HEK293T (cell line): ENCODE measurements around the gene TKTL1.

ENCODE experiments used
- CTCF ChIA-PET: fragments of 350-600 bp; formaldehyde crosslinking; extraction: SDS; loops from one replicate; lab custom pipeline; 2021; ENCODE audit warnings: antibody characterized with exemption, inconsistent platforms; lab: Yijun Ruan, JAX
- POLR2A ChIA-PET: fragments of 350-600 bp; formaldehyde crosslinking; extraction: SDS; loops from one replicate; lab custom pipeline; 2020; ENCODE audit warnings: antibody characterized with exemption, inconsistent platforms; lab: Yijun Ruan, JAX
- DNase-seq: peaks from one replicate; pipeline ENCODE4 v3.0.0; 2012; ENCODE audit warnings: mixed read lengths; ENCODE audit errors: extremely low spot score
- ARNT ChIP-seq: fragments of 450-650 bp; IDR thresholded peaks from 2 replicates; pipeline ENCODE4 v1.6.1; 2017; ENCODE audit warnings: mild to moderate bottlenecking
- BHLHE40 ChIP-seq: fragments of 450-650 bp; IDR thresholded peaks from 2 replicates; pipeline ENCODE4 v1.6.1; 2016; ENCODE audit warnings: mild to moderate bottlenecking, moderate library complexity, borderline replicate concordance
- CTBP1 ChIP-seq: fragments of 450-650 bp; IDR thresholded peaks from 2 replicates; pipeline ENCODE4 v1.6.1; 2016; ENCODE audit warnings: borderline replicate concordance
- ELF4 ChIP-seq: fragments of 450-650 bp; IDR thresholded peaks from 2 replicates; pipeline ENCODE4 v1.6.1; 2017; ENCODE audit warnings: antibody characterized with exemption
- FOXA1 ChIP-seq: fragments of 450-650 bp; IDR thresholded peaks from 2 replicates; pipeline ENCODE4 v1.6.1; 2016; ENCODE audit warnings: mild to moderate bottlenecking
- FOXK2 ChIP-seq: fragments of 450-650 bp; IDR thresholded peaks from 2 replicates; pipeline ENCODE4 v1.6.1; 2016; ENCODE audit warnings: mild to moderate bottlenecking
- FOXM1 ChIP-seq: fragments of 450-650 bp; IDR thresholded peaks from 2 replicates; pipeline ENCODE4 v1.6.1; 2017; ENCODE audit warnings: mild to moderate bottlenecking, borderline replicate concordance
- HDGF ChIP-seq: fragments of 450-650 bp; IDR thresholded peaks from 2 replicates; pipeline ENCODE4 v1.6.1; 2017; ENCODE audit warnings: antibody characterized with exemption, borderline replicate concordance
- L3MBTL2 ChIP-seq: fragments of 450-650 bp; conservative IDR thresholded peaks from 2 replicates; pipeline ENCODE4 v1.6.1; 2016; ENCODE audit warnings: mild to moderate bottlenecking
- LEF1 ChIP-seq: fragments of 450-650 bp; IDR thresholded peaks from 2 replicates; pipeline ENCODE4 v1.6.1; 2017; ENCODE audit warnings: mild to moderate bottlenecking, borderline replicate concordance
- NFRKB ChIP-seq: fragments of 450-650 bp; IDR thresholded peaks from 2 replicates; pipeline ENCODE4 v1.6.1; 2016; ENCODE audit warnings: mild to moderate bottlenecking, moderate library complexity
- SUZ12 ChIP-seq: fragments of 450-650 bp; IDR thresholded peaks from 2 replicates; pipeline ENCODE4 v1.6.1; 2016; ENCODE audit warnings: mild to moderate bottlenecking
- TARDBP ChIP-seq: fragments of 450-650 bp; IDR thresholded peaks from 2 replicates; pipeline ENCODE4 v1.6.1; 2016
- ZNF384 ChIP-seq: fragments of 450-650 bp; IDR thresholded peaks from 2 replicates; pipeline ENCODE4 v1.6.1; 2016
- TF ChIP-seq, protein P1 (sequence below): fragments of 450-650 bp; IDR thresholded peaks from 2 replicates; pipeline ENCODE4 v1.6.1; 2016

Gene TKTL1

DNA sequence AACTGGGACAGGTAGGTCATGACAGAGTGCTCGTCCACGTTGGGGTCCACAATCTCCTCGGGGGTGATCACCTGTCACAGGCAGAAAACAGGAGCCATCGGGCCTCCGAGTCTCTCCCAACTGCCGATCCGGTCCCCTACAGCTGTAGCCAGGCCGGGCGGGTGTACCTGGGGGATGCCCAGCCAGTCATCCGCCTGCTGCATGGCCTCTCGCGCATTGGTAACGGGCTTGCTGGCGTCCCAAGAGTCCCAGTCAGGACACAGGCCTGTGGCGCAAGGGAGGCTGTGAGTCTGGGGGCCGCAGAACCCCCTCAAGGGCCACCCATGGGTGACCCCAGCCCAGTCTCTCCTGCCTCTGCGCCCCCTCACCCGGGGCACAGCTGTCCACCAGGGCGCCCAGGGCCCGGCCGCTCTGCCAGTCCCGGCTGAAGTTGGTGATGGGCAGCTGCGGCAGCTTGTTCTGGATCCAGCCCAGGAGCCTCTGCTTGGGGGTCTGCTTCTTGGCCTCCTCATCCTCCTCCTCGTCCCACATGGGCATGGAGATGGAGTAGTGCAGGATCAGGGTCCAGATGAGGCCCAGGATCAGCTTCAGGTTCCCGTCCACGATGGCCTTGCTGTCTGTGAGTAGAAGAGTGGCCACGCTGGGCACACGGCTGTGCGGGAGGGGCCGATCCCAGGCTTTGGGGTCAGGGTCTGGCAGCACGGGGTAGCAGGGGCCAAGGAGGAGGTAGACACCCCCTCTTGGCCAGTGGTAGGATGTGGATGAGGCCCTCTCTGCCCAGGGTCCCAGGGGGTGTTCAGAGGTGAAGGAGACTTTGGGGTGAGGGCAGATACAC is 72.1 kb downstream of the TKTL1 start:
- POLR2A ChIA-PET = interaction anchor here (1.1 kb wide), 1 partner anchor 30 kb away, joined by 4 read pairs; the partner anchor contains the start of gene RPL10
- CTCF ChIA-PET = no interaction called here

DNA sequence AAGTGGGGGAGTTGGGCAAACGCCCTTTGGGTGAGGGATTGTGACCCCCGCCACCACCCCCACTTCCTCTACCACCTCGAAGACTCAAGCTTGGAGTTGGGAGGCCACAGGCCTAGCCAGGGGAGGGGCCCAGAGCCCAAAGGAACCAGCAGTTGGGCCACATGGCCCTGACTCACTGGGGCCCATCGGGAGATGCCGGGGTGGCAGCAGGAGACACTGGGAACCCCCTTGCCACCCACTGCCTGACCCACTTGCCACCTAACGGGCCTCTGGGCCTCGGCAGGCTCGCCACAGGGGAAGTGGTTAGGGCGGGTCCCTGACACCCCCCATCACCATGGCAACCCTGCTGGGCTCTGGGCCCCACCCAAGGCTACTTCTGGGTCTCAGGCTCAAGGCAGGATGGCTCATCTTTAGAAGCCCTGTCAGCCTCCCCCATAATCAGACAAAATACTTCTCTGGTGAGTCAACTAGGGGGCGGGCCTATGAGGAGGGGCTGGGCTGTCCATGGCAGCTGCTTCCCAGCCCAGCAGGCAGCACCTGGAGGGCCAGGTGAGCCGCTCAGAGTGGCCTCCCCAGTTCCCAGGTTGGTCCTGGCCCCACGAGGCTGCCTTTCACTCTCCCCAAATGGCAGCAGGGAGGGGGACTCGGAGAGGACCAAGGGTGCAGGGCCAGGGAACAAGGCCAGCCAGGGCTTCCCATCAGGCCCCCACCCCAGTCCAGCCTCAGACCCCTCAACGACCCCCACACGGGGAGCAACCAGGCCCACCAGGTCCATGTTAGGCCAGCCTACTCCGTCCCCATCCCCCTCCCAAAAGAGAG is 73.2 kb downstream of the TKTL1 start:
- POLR2A ChIA-PET = interaction anchor here (1.4 kb wide), 1 partner anchor 10 kb away, joined by 4 read pairs; the partner anchor contains the start of gene EMD
- TF ChIP-seq FOXA1 (no peak), HDGF (0 out of 2 replicates have a peak, but pooled peaks have one; percentile 24)
- no peak for DNase-seq
- CTCF ChIA-PET = no interaction called here

More for the DNA sequence above, 72.1 kb downstream of the TKTL1 start:
- no peak for DNase-seq
- TF ChIP-seq, protein P1, sequence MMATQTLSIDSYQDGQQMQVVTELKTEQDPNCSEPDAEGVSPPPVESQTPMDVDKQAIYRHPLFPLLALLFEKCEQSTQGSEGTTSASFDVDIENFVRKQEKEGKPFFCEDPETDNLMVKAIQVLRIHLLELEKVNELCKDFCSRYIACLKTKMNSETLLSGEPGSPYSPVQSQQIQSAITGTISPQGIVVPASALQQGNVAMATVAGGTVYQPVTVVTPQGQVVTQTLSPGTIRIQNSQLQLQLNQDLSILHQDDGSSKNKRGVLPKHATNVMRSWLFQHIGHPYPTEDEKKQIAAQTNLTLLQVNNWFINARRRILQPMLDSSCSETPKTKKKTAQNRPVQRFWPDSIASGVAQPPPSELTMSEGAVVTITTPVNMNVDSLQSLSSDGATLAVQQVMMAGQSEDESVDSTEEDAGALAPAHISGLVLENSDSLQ = no peak
- TF ChIP-seq CTBP1 = no peak
- TF ChIP-seq LEF1 = no peak
- no peak for TF ChIP-seq SUZ12

DNA sequence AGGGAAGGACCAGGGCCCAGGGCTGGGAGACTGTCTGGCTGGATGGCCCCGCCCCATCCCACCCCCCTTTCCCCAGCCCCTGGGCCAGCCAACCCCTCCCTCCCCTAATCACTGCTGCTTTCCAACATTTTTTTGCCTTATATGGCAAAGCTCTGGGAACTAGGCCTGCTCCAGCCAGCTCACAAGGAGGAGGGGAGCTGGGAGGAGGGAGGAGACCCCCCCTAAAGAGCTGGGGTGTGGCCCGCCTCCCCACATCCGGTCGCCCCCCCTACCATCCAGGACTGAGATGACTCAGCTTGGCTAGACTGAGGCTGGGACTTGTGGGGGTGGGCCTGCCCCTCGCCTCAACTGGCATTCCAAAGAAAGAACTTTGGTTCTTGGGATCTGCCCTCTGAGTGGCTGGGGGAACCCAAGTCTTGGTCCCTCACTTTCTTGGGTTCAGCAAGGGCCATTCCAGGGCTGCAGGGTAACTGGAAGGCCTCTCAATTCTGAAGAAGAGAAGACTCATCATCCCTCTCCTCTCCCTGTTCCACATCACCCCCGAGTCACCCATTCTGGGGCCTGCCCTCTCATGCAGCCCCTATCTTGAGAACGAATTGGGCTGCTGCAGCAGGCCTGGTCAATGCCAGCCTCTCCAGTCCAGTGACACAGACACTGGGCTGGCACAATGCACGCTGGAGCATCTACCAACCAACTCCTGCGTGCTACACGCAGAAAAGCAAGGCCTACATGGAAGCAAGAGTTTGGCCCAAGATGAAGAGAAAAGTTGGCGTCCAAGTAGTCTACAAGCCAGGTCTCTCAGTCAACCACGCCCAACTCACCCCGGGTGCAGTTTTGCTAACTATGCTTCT is 74.1 kb downstream of the TKTL1 start:
- CTCF ChIA-PET = interaction anchor here (0.5 kb wide), 1 partner anchor 179 kb away, joined by 3 read pairs; no protein-coding TSS in a partner anchor
- TF ChIP-seq HDGF = 0 out of 2 replicates have a peak, but pooled peaks have one; percentile 17
- TF ChIP-seq ARNT = no peak
- TF ChIP-seq ZNF384 = no peak
- TF ChIP-seq FOXM1 = 0 out of 2 replicates have a peak, but pooled peaks have one; percentile 20
- TF ChIP-seq ELF4 = no peak
- POLR2A ChIA-PET = interaction anchor here (1.1 to 2.2 kb wide), 4 partner anchors 9 to 179 kb away, joined by 3 to 7 read pairs (median 5); partner anchors contain the start of genes EMD and RPL10
- DNase-seq = peak; percentile 43

DNA sequence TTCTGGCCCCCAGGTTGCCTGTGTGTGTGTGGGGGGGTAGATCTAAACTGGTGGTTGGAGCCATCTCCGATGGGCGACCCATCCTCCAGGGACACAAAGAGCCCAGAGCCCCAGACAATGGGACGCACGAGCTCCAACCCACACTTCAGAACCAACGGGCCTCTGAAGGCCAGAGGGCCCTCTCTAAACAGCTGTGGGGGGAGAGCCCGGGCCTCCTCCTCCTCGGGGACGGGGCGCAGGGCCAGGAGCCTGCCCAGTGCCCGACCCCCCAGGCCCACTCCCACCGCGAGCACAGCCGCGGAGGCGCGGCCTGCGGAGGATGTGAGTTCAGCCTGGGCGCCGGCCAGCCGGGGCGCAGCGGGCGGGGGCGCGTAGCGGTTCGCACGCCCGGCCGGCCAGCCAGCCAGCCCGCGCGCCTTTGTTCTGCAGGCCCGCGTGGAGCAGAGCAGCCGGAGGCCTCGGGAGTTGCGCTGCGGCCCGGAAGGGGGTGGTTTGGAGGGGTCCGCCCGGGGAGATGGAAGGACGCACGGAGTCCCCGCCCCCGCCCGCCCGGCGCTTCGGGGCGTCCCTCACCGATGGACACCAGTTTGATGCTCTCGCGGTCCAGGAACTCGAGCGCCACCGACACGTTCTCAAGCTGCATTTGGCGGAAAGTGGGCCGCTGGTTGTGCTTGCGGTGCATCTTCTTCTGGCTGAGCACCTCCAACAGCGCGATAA is 74.9 kb downstream of the TKTL1 start:
- TF ChIP-seq ARNT (no peak), FOXM1 (no peak), TARDBP (no peak), NFRKB (no peak), CTBP1 (no peak), ELF4 (no peak), HDGF (0 out of 2 replicates have a peak, but pooled peaks have one; percentile 43)
- CTCF ChIA-PET = interaction anchor here (0.5 to 1.0 kb wide), 2 partner anchors 13 to 178 kb away, joined by 3 read pairs; no protein-coding TSS in a partner anchor
- POLR2A ChIA-PET = interaction anchor here (1.0 to 2.2 kb wide), 7 partner anchors 9 to 350 kb away, joined by 3 to 7 read pairs (median 4); partner anchors contain the start of genes EMD and RPL10
- DNase-seq = no peak

DNA sequence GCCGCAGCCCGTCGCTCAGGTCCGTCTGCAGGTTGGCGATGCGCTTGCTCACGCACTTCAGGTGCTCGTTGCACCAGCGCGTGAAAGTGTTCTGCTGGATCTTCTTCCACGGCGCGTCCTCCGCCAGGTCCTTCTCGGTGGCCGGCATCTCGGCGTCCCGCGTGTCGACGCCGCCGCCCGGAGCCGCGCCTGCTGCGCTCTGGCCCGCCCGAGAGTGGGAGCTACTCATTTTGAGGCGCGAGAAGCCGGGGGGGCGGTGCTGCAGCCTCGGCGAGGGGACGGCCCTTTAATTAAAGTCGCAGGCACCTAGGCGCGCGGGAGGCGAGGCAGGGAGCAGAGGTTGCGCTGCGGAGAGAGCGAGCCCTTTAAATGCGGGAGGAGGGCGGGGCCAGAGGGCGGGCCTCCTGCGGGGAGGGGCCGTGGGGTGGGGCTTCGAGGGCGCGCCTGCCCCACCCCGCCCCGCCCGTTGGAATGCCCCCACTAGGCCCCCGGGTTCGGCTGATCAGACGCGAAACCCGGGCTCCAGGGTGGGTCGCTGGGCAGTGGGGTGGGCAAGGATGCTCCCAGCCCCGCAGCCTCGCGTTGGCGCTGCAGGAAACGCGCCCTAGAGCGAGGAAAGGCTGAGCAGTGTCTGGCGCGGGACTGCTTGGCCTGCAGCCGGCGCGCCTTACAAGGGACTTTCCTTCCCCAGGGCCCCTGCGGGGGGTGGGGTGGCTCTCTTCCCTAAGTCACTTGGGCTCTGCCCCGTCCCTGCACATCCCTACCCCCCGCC is 75.6 kb downstream of the TKTL1 start:
- DNase-seq = peak; percentile 87
- ChIA-PET POLR2A (interaction anchor here (1.0 to 2.2 kb wide), 6 partner anchors 8 to 350 kb away, joined by 4 to 7 read pairs (median 4); partner anchors contain the start of genes EMD and RPL10), CTCF (interaction anchor here (1.0 kb wide), 1 partner anchor 13 kb away, joined by 3 read pairs; no protein-coding TSS in a partner anchor)
- TF ChIP-seq ARNT (no peak), SUZ12 (no peak), BHLHE40 (no peak), L3MBTL2 (peak; percentile 69), CTBP1 (no peak), FOXM1 (peak; percentile 61; the same call in 1 of the 2 replicates), FOXA1 (no peak), HDGF (no peak), TARDBP (no peak), FOXK2 (no peak), ZNF384 (no peak)
